Stomach (tissue), 9 donors: ENCODE data around the gene SEMA5B. TPM values are rescaled to one million over a fixed set of nuclear protein-coding genes. Genes with fewer than 3 reads are reported as not detected.

Experiments used
- DNase-seq, 2 donors: peaks; one replicate each; pipeline versions ENCODE4 v3.0.0 to v3.0.0-alpha.2; 2013 to 2019
- H3K27ac ChIP-seq, 5 donors: fragments of 200-600 bp in 4 of 5; sonication (generic) in 4 of 5; one replicate each; pipeline ENCODE4 v1.5.1; 2013 to 2019; ENCODE audit warnings: mild to moderate bottlenecking in 1 of 5, moderate library complexity in 1 of 5
- H3K27me3 ChIP-seq, 3 donors: fragments of 200-600 bp; sonication (generic); one replicate each; pipeline ENCODE4 v1.5.1; 2017 to 2019; ENCODE audit warnings: mixed run types in 1 of 3
- H3K36me3 ChIP-seq, 4 donors: fragments of 200-600 bp; sonication (generic); 1 replicate in 3 of 4; 2 replicates in 1 of 4; pipeline ENCODE4 v1.5.1; 2016 to 2019
- H3K4me1 ChIP-seq, 4 donors: fragments of 200-600 bp; sonication (generic); one replicate each; pipeline ENCODE4 v1.5.1; 2016 to 2019
- H3K4me3 ChIP-seq, 4 donors: fragments of 200-600 bp; sonication (generic) in 3 of 4; one replicate each; pipeline ENCODE4 v1.5.1; 2016 to 2019; ENCODE audit warnings: mild to moderate bottlenecking in 1 of 4
- H3K9me3 ChIP-seq, 4 donors: fragments of 200-600 bp; sonication (generic); one replicate each; pipeline ENCODE4 v1.5.1; 2016 to 2019
- CTCF ChIP-seq, 7 experiments: fragments of 450-650 bp in 4 of 7; fragments of 200-600 bp in 3 of 7; sonication (generic) in 3 of 7; IDR thresholded peaks; one replicate each; pipeline ENCODE4 v1.5.1; 2016 to 2019; ENCODE audit warnings: antibody characterized with exemption in 7 of 7, control low read depth in 2 of 7, mild to moderate bottlenecking in 1 of 7
- EP300 ChIP-seq: sonication (generic); formaldehyde crosslinking; IDR thresholded peaks from one replicate; pipeline ENCODE4 v1.6.1; 2017; ENCODE audit warnings: antibody characterized with exemption
- POLR2A ChIP-seq, 4 donors: fragments of 450-650 bp; IDR thresholded peaks; one replicate each; pipeline ENCODE4 v1.6.1; 2016; ENCODE audit warnings: antibody characterized with exemption in 4 of 4, control low read depth in 2 of 4, mild to moderate bottlenecking in 1 of 4, moderate library complexity in 1 of 4
- POLR2AphosphoS5 ChIP-seq, 3 donors: sonication (generic); formaldehyde crosslinking; IDR thresholded peaks; one replicate each; pipeline ENCODE4 v1.6.1; 2016; ENCODE audit warnings: antibody characterized with exemption in 3 of 3
- WGBS, 5 donors: extraction: QIAGEN DNeasy Blood & Tissue Kit in 3 of 5; methylation state at CpG; one replicate each; pipeline versions ENCODE4 v1.1.5 to v1.1.7; 2013 to 2018; 5-methylcytosine and 5-hydroxymethylcytosine counted together
- intact Hi-C: fragments of 100-400 bp; cut with DNase I; formaldehyde crosslinking; loops from one replicate; pipeline ENCODE4 v1.15.1; 2023; ENCODE audit warnings: low total_unique reads
- polyA plus RNA-seq, 3 donors: library from polyadenylated mRNA; stranded (reverse); fragments of 200-250 nt; gene quantifications; one replicate each; pipeline ENCODE4 v1.2.3, GENCODE V29; 2013
- total RNA-seq, 5 donors: library from RNA; depleted of rRNA; stranded (reverse); fragments of >200 nt; gene quantifications; one replicate each; pipeline versions ENCODE4 v1.1.0 to v1.2.3, GENCODE V29; 2014 to 2016
- donor health status: healthy with polysubstance abuse.
- donor health status: Bipolar disorder and iron deficiency.
- donor health status: healthy.

The SEMA5B gene
- total and polyA plus RNA-seq, 8 donors, result 0.15 to 27.2 (median 1.0) TPM; not detected in 2

GRCh38 chr3:122926811-122927210 lies 100.8 kb downstream of the SEMA5B start:
- H3K4me1 ChIP-seq, result peaks cover 6 to 7% (median 7%) of the 10 kb centered on the region in 4 donors
- no peaks in the 10 kb centered on the region for H3K9me3 ChIP-seq
- H3K4me3 ChIP-seq, result no peak overlapping the region
- H3K36me3 ChIP-seq, result no peaks in the 10 kb centered on the region
- 96 to 98% (median 97%) methylated on average over 3 of the region's 3 CpGs for WGBS, 5 donors
- no peak for TF ChIP-seq EP300
- no peak for TF ChIP-seq CTCF (IDR thresholded peaks at IDR 0.05)
- no peak for TF ChIP-seq POLR2A (IDR thresholded peaks at IDR 0.05)
- no peak for TF ChIP-seq POLR2AphosphoS5 (IDR thresholded peaks at IDR 0.05)
- H3K27me3 ChIP-seq, result peaks cover 8 to 57% (median 17%) of the 10 kb centered on the region in 3 donors
- H3K27ac ChIP-seq, result no peak overlapping the region
- no peak for DNase-seq
- intact Hi-C loops, result no loop called here

- intact Hi-C loops, result no loop called here
- Histone ChIP-seq H3K27ac (no peak overlapping the region), H3K27me3 (peaks cover 10 to 62% (median 21%) of the 10 kb centered on the region in 3 donors), H3K36me3 (no peaks in the 10 kb centered on the region), H3K4me1 (peaks cover 9 to 11% (median 11%) of the 10 kb centered on the region in 4 donors), H3K4me3 (no peak overlapping the region), H3K9me3 (no peaks in the 10 kb centered on the region)
- 82 to 95% (median 89%) methylated on average over 3 to 20 of the region's 20 CpGs for WGBS, 5 donors
- TF ChIP-seq POLR2AphosphoS5 (IDR thresholded peaks at IDR 0.05) (no peak), EP300 (no peak), CTCF (IDR thresholded peaks at IDR 0.05) (no peak), POLR2A (IDR thresholded peaks at IDR 0.05) (no peak)
- no peak for DNase-seq
Measured at GRCh38 chr3:122926322-122926721, 101.2 kb downstream of the SEMA5B start.

DNA sequence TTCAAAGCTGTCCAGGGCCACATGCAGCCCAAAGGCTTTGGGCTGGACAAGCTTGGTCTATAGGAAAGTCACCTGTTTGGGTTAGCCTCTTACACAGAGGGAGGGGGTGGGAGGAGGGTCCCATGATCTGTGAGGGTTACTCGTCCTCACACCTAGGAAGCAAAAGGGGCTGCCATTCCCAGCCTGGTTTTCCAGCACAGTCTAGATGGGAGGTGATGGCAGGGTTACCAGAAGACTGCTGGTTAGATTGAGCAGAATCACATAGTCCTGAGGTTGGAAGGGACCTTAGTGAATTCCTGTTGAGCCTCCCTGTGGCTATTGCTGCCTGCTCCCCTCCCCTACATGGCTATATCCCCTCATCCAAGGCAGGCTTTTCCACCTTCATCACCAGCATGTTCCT lies 101.8 kb downstream of the SEMA5B start:
- H3K27me3 ChIP-seq, result peaks cover 10 to 67% (median 27%) of the 10 kb centered on the region in 3 donors

DNA sequence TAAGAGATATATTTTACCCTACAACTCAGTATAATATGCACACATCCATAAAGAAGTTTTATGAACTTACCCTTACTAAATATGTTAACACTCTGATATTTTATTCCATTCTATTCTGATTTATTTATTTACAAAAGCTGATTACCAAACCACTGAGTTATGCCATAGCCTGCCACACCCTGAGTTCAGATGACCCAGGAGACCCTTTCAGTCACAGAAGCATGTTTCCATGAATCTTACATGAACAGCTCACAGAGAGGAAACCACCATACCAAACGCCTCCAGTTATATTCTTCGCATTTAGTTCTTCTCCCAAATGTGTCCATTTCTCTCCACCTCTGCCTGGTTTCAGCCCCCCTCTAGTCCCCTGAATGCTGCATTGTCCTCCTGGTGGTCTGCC lies 103.5 kb downstream of the SEMA5B start:
- Histone ChIP-seq H3K27ac (no peak overlapping the region), H3K4me1 (peaks cover 9 to 11% (median 11%) of the 10 kb centered on the region in 4 donors), H3K9me3 (no peaks in the 10 kb centered on the region), H3K4me3 (no peak overlapping the region), H3K27me3 (peaks cover 10 to 62% (median 32%) of the 10 kb centered on the region in 3 donors), H3K36me3 (no peaks in the 10 kb centered on the region)
- 61 to 88% (median 83%) methylated on average over 2 of the region's 2 CpGs for WGBS, 5 donors
- DNase-seq, result no peak
- intact Hi-C loops, result no loop called here
- TF ChIP-seq CTCF (IDR thresholded peaks at IDR 0.05) (no peak), EP300 (no peak)

More for the DNA sequence above, 101.8 kb downstream of the SEMA5B start:
- H3K36me3 ChIP-seq, result no peaks in the 10 kb centered on the region
- no peaks in the 10 kb centered on the region for H3K9me3 ChIP-seq
- WGBS, 5 donors, result 76 to 91% (median 88%) methylated on average over 1 of the region's 1 CpG
- H3K4me3 ChIP-seq, result no peak overlapping the region
- H3K27ac ChIP-seq, result no peak overlapping the region
- TF ChIP-seq CTCF (IDR thresholded peaks at IDR 0.05) (no peak), POLR2AphosphoS5 (IDR thresholded peaks at IDR 0.05) (no peak), POLR2A (IDR thresholded peaks at IDR 0.05) (no peak), EP300 (no peak)
- intact Hi-C loops, result no loop called here
- no peak for DNase-seq
- H3K4me1 ChIP-seq, result peaks cover 9 to 11% (median 11%) of the 10 kb centered on the region in 4 donors
